BLaER1 (cell line): ENCODE data around the gene SAMD4B.
A peak's percentile ranks its signal among the peaks of the same experiment; 100 is the strongest.

ENCODE experiments used
- H3K27ac ChIP-seq: shearing (Covaris generic); formaldehyde crosslinking; 2 replicates; pipeline ENCODE4 v1.8.1; 2022
- H3K27me3 ChIP-seq: shearing (Covaris generic); formaldehyde crosslinking; 2 replicates; pipeline ENCODE4 v1.8.1; 2022
- H3K36me3 ChIP-seq: shearing (Covaris generic); formaldehyde crosslinking; 2 replicates; pipeline ENCODE4 v1.8.1; 2022
- H3K4me1 ChIP-seq: shearing (Covaris generic); formaldehyde crosslinking; 2 replicates; pipeline ENCODE4 v1.8.1; 2022
- H3K4me2 ChIP-seq: shearing (Covaris generic); formaldehyde crosslinking; 2 replicates; pipeline ENCODE4 v1.8.1; 2022
- H3K4me3 ChIP-seq: shearing (Covaris generic); formaldehyde crosslinking; 2 replicates; pipeline ENCODE4 v1.8.1; 2022
- H3K9ac ChIP-seq: shearing (Covaris generic); formaldehyde crosslinking; 2 replicates; pipeline ENCODE4 v1.8.1; 2022
- H3K9me3 ChIP-seq: shearing (Covaris generic); formaldehyde crosslinking; 2 replicates; pipeline ENCODE4 v1.8.1; 2022
- H4K20me1 ChIP-seq: shearing (Covaris generic); formaldehyde crosslinking; 2 replicates; pipeline ENCODE4 v1.8.1; 2022
- Cebpa-rat ChIP-seq: shearing (Covaris generic); IDR thresholded peaks from 2 replicates; pipeline ENCODE4 v1.8.1; 2022

The SAMD4B gene, protein sequence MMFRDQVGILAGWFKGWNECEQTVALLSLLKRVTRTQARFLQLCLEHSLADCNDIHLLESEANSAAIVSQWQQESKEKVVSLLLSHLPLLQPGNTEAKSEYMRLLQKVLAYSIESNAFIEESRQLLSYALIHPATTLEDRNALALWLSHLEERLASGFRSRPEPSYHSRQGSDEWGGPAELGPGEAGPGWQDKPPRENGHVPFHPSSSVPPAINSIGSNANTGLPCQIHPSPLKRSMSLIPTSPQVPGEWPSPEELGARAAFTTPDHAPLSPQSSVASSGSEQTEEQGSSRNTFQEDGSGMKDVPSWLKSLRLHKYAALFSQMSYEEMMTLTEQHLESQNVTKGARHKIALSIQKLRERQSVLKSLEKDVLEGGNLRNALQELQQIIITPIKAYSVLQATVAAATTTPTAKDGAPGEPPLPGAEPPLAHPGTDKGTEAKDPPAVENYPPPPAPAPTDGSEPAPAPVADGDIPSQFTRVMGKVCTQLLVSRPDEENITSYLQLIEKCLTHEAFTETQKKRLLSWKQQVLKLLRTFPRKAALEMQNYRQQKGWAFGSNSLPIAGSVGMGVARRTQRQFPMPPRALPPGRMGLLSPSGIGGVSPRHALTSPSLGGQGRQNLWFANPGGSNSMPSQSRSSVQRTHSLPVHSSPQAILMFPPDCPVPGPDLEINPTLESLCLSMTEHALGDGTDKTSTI

DNA sequence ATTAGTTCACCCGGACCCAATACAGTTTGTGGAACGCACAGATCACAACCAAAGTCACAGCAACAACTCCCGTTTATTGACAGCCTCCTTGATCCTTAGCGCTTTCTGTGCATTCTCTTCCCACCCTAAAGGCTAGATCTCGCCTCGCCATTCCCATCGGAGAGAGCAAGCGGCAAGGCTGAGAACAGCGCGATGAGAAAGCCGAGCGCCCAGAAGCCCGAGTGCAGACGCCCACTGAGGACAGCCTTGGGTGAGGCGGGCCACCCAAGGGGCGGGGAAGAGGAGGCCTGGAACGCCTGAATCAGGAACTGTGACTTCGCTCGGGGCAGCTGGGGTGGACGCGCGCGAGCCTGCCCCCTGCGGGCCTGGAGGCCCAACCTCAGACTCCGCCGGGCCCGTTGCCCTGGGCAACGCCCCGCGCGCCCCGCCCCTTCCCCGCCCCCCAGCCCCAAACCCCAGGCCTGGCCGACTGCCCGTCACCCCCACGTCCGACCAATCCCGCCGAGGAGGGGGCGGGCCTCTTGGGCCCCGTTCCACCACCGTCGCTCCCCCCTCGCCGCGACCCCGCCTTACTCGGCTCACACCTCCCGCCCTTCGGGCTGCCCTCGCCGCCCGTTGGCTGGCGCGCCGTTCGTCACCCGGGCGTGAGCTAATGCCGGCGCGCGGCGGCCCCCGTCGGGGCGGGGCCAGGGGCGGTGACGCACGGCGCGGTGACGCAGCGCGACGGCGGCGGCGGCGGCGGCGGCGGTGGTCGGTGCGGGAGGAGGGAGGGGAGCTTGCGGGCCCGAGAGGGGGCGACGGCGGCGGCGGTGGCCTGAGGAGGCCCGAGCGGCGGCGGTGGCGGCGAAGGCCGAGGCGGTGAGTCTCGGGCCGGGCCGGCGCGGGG is at the start of gene SAMD4B:
Gene SAMD4B, plus strand, starts transcription at position 703 of the 886 bp plus-strand sequence. CDS start 14,473 bp downstream, outside the sequence.
- H3K9me3 ChIP-seq, result no peaks in the 10 kb centered on the region
- peaks cover 45% of the 10 kb centered on the region for H4K20me1 ChIP-seq
- no peaks in the 10 kb centered on the region for H3K27me3 ChIP-seq
- peak within 1 kb of the TSS; percentile 97 for H3K27ac ChIP-seq
- TF ChIP-seq Cebpa-rat, result no peak
- H3K4me3 ChIP-seq, result peak within 1 kb of the TSS; percentile 100
- H3K36me3 ChIP-seq, result peaks cover 20% of the 10 kb centered on the region
- peak within 1 kb of the TSS; percentile 95 for H3K4me2 ChIP-seq
- H3K4me1 ChIP-seq, result peaks cover 80% of the 10 kb centered on the region
- H3K9ac ChIP-seq, result peak within 1 kb of the TSS; percentile 98

GRCh38 chr19:39293394-39293793 is 48.8 kb upstream of the SAMD4B start:
- H3K4me3 ChIP-seq, result no peak overlapping the region
- no peak for TF ChIP-seq Cebpa-rat
- H3K4me2 ChIP-seq, result no peak overlapping the region
- H3K9me3 ChIP-seq, result peaks cover 11% of the 10 kb centered on the region; the same call in 1 of the 2 replicates
- H4K20me1 ChIP-seq, result no peaks in the 10 kb centered on the region
- H3K27ac ChIP-seq, result no peak overlapping the region
- H3K4me1 ChIP-seq, result peaks cover 8% of the 10 kb centered on the region; the same call in 1 of the 2 replicates
- H3K9ac ChIP-seq, result no peak overlapping the region
- no peaks in the 10 kb centered on the region for H3K27me3 ChIP-seq
- no peaks in the 10 kb centered on the region for H3K36me3 ChIP-seq

DNA sequence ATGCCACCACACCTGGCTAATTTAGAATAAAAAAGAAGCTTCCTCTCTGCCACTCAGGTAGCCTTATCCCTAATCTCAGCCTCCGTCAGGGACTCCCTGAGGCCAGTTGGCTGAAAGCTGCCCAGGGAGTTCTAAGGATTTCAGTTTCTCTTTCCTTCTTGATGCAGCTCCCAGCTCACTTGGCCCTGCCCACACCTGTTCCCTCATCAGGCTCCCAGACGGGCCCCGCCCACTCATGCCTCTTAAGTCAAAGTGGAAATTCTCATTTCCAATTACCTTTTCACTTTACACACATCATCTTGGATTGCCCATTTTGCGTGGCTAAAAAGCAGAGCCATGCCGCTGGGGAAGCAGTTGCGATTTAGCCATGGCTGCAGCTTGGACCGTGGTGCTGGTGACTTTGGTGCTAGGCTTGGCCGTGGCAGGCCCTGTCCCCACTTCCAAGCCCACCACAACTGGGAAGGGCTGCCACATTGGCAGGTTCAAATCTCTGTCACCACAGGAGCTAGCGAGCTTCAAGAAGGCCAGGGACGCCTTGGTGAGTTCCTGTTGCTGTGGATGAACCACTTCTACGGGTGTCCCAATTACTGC is 46.1 kb upstream of the SAMD4B start, which contains the start of gene IFNL1:
Gene IFNL1, plus strand, starts transcription at position 353 of the 591 bp plus-strand sequence. Its CDS starts 15 bp downstream, at position 368.
- no peaks in the 10 kb centered on the region for H4K20me1 ChIP-seq
- no peak within 1 kb of the TSS for H3K4me2 ChIP-seq
- no peak within 1 kb of the TSS for H3K4me3 ChIP-seq
- H3K9me3 ChIP-seq, result 0 out of 2 replicates have a peak, but pooled peaks cover 2% of the 10 kb centered on the region
- H3K36me3 ChIP-seq, result no peaks in the 10 kb centered on the region
- no peak for TF ChIP-seq Cebpa-rat
- no peaks in the 10 kb centered on the region for H3K27me3 ChIP-seq
- H3K27ac ChIP-seq, result no peak within 1 kb of the TSS
- no peak within 1 kb of the TSS for H3K9ac ChIP-seq
- H3K4me1 ChIP-seq, result peaks cover 8% of the 10 kb centered on the region; the same call in 1 of the 2 replicates

DNA sequence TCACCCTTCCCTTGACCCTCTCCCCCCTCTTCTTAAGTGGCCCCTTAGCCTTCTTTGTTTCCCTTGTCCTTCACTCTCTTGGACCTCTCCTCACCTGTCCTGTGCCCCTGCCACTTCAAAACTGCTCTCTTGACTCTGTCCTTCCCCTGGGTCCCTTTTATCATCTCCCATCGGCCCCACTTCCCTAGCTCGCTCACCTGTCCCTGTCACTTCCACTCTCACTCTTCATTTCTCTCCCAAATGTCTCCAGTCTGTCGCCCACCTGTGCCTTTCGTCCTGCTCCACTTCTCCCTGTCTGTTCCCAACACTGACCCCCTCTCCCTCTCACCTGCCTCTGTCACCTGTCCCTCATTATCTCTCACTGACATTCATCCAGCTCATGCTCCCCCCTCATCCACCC is 45.3 kb upstream of the SAMD4B start:
- Histone ChIP-seq H3K4me1 (peaks cover 8% of the 10 kb centered on the region; the same call in 1 of the 2 replicates), H3K9ac (no peak overlapping the region), H3K9me3 (no peaks in the 10 kb centered on the region), H3K27me3 (no peaks in the 10 kb centered on the region), H4K20me1 (no peaks in the 10 kb centered on the region), H3K4me2 (no peak overlapping the region), H3K4me3 (no peak overlapping the region), H3K36me3 (no peaks in the 10 kb centered on the region), H3K27ac (no peak overlapping the region)
- no peak for TF ChIP-seq Cebpa-rat

DNA sequence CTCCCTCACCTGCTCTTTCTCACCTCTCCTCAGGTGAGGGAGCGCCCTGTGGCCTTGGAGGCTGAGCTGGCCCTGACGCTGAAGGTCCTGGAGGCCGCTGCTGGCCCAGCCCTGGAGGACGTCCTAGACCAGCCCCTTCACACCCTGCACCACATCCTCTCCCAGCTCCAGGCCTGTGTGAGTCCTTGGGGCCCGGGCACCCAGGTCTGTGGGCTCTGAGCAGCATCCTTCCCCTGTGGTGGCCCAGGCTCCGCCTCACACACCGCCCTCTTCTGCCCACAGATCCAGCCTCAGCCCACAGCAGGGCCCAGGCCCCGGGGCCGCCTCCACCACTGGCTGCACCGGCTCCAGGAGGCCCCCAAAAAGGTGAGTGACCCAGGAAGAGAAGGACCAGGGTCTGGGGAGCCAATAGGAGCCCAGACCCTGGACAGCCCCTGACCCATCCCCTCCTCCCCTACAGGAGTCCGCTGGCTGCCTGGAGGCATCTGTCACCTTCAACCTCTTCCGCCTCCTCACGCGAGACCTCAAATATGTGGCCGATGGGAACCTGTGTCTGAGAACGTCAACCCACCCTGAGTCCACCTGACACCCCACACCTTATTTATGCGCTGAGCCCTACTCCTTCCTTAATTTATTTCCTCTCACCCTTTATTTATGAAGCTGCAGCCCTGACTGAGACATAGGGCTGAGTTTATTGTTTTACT is 44.1 kb upstream of the SAMD4B start:
- TF ChIP-seq Cebpa-rat, result no peak

DNA sequence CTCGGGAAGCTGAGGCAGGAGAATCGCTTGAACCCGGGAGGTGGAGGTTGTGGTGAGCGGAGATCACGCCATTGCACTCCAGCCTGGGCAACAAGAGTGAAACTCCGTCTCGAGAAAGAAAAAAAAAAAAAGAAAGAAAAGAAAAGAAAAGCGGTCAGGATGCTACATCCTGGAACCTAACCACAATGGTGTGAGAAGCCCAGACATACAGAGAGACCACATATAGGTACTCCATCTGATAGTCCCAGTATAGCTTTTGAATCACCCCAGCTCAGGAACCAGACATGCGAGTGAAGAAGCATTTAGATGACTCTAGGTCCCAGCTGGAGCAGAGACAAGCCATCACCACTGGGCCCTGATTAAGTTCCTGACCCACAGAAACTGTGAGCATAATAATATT is 42.8 kb upstream of the SAMD4B start:
- no peak overlapping the region for H3K9ac ChIP-seq

More for the DNA sequence above, 44.1 kb upstream of the SAMD4B start:
- Histone ChIP-seq H3K9me3 (no peaks in the 10 kb centered on the region), H4K20me1 (no peaks in the 10 kb centered on the region), H3K27ac (no peak overlapping the region), H3K4me2 (peak overlapping the region; percentile 30; the same call in 1 of the 2 replicates), H3K4me3 (no peak overlapping the region), H3K36me3 (no peaks in the 10 kb centered on the region), H3K9ac (0 out of 2 replicates have a peak overlapping the region, but pooled peaks have one; percentile 8), H3K27me3 (no peaks in the 10 kb centered on the region), H3K4me1 (peaks cover 8% of the 10 kb centered on the region; the same call in 1 of the 2 replicates)

DNA sequence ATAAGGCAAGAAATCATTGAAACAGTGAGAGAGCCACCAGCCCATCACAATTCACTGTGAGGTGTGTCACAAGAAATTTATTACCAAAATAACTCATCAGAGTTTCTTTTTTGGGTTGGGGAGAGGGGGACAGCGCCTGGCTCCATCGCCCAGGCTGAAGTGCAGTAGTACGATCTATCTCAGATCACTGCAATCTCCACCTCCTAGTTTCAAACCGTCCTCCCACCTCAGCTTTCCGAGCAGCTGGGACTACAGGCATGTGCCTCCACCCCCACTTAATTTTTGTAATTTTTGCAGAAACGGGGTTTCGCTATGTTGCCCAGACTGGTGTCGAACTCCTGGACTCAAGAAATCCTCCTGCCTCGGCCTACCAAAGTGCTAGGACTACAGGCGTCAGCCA is 42.4 kb upstream of the SAMD4B start:
- peaks cover 5% of the 10 kb centered on the region; the same call in 1 of the 2 replicates for H4K20me1 ChIP-seq
- no peak for TF ChIP-seq Cebpa-rat

More for the DNA sequence above, 42.8 kb upstream of the SAMD4B start:
- Histone ChIP-seq H4K20me1 (peaks cover under 1% of the 10 kb centered on the region; the same call in 1 of the 2 replicates), H3K4me1 (peaks cover 8% of the 10 kb centered on the region; the same call in 1 of the 2 replicates), H3K36me3 (no peaks in the 10 kb centered on the region), H3K27ac (no peak overlapping the region), H3K27me3 (no peaks in the 10 kb centered on the region), H3K4me3 (no peak overlapping the region), H3K4me2 (no peak overlapping the region), H3K9me3 (no peaks in the 10 kb centered on the region)
- TF ChIP-seq Cebpa-rat, result no peak

DNA sequence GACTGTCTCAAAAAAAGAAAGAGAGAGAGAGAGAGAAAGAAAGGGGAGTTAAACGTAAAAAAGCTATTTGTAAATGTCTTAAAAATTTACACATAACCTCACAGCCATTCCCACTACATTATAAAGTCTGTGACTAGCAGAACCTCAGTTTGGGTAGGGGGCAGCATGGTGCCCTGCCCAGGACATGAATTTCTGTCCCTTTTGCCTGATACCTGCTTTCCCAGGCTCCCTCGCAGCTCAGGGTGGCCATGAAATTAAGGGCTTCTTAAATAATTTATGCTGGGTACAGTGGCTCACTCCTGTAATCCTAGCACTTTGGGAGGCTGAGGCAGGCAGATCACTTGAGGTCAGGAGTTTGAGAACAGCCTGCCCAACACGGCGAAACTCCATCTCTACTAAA is 41.2 kb upstream of the SAMD4B start:
- Histone ChIP-seq H3K4me2 (no peak overlapping the region), H3K27ac (no peak overlapping the region), H4K20me1 (peaks cover 17% of the 10 kb centered on the region; the same call in 1 of the 2 replicates), H3K9me3 (no peaks in the 10 kb centered on the region), H3K9ac (no peak overlapping the region), H3K36me3 (no peaks in the 10 kb centered on the region), H3K4me3 (no peak overlapping the region), H3K27me3 (no peaks in the 10 kb centered on the region), H3K4me1 (peaks cover 23% of the 10 kb centered on the region)
- no peak for TF ChIP-seq Cebpa-rat

More for the DNA sequence above, 42.4 kb upstream of the SAMD4B start:
- H3K9ac ChIP-seq, result no peak overlapping the region
- peaks cover 11% of the 10 kb centered on the region for H3K4me1 ChIP-seq
- H3K4me2 ChIP-seq, result no peak overlapping the region
- H3K36me3 ChIP-seq, result no peaks in the 10 kb centered on the region
- H3K27ac ChIP-seq, result no peak overlapping the region
- H3K9me3 ChIP-seq, result no peaks in the 10 kb centered on the region
- H3K4me3 ChIP-seq, result no peak overlapping the region
- H3K27me3 ChIP-seq, result no peaks in the 10 kb centered on the region
